HG03175 (cell line): Measurements from ENCODE around the gene ZFAND2A.
A peak's percentile ranks its signal among the peaks of the same experiment; 100 is the strongest.
"Not testable (repeated sequence)": the region's sequence is repeated elsewhere in the genome, so short reads cannot be mapped to it uniquely, and the experiment has no call there.

Source experiments
- ATAC-seq: cut with Tn5 transposase; IDR thresholded peaks from one replicate; pipeline ENCODE4 v1.9.1; 2021; ENCODE audit warnings: mild to moderate bottlenecking, moderate library complexity; ENCODE audit not compliant: unreplicated experiment

ZFAND2A gene

GRCh38 chr7:1175967-1176851 is 16.2 kb upstream of the ZFAND2A start:
- ATAC-seq = no peak

- no peak for ATAC-seq
Observed at GRCh38 chr7:1175597-1175966, 15.6 kb upstream of the ZFAND2A start.

GRCh38 chr7:1174881-1175596 is 15.0 kb upstream of the ZFAND2A start:
- no peak for ATAC-seq

GRCh38 chr7:1174002-1174401 is 14.0 kb upstream of the ZFAND2A start:
- no peak for ATAC-seq

- no peak for ATAC-seq
Observed at GRCh38 chr7:1172666-1173523, 12.9 kb upstream of the ZFAND2A start.

- ATAC-seq = not testable (repeated sequence)
Observed at GRCh38 chr7:1171516-1171915, 11.5 kb upstream of the ZFAND2A start.

- no peak for ATAC-seq
Observed at GRCh38 chr7:1170741-1171501, 10.9 kb upstream of the ZFAND2A start.

GRCh38 chr7:1169409-1170368 is 9.7 kb upstream of the ZFAND2A start:
- ATAC-seq = peak; percentile 90

GRCh38 chr7:1168422-1168821 is 8.4 kb upstream of the ZFAND2A start:
- ATAC-seq = no peak

- ATAC-seq = no peak
Observed at GRCh38 chr7:1164436-1164835, 4.4 kb upstream of the ZFAND2A start.

- ATAC-seq = no peak
Observed at GRCh38 chr7:1163121-1163520, 3.1 kb upstream of the ZFAND2A start.

- ATAC-seq = peak; percentile 29
Observed at GRCh38 chr7:1160670-1161021, 650 bp upstream of the ZFAND2A start.

GRCh38 chr7:1159231-1159630 is 765 bp downstream of the ZFAND2A start:
- ATAC-seq = not testable (repeated sequence)

GRCh38 chr7:1158203-1159126 is 1.5 kb downstream of the ZFAND2A start:
- ATAC-seq = no peak

- no peak for ATAC-seq
Observed at GRCh38 chr7:1156782-1157535, 3.0 kb downstream of the ZFAND2A start.

- ATAC-seq = not testable (repeated sequence)
Observed at GRCh38 chr7:1155818-1156781, 3.9 kb downstream of the ZFAND2A start.
